GM12865 (cell line): ENCODE data around the gene PJA1.

Experiments used
- DNase-seq: peaks from one replicate; pipeline ENCODE4 v3.0.0; 2010; ENCODE audit warnings: low read depth
- H3K4me3 ChIP-seq: 2 replicates; pipeline ENCODE4 v1.5.1; 2011; ENCODE audit warnings: mild to moderate bottlenecking, low read depth, low read length, control low read depth
- CTCF ChIP-seq: IDR thresholded peaks from 2 replicates; pipeline ENCODE4 v1.5.1; 2011; ENCODE audit warnings: low read length, control low read depth, low read depth, inconsistent platforms; ENCODE audit not compliant: insufficient read depth; ENCODE audit errors: missing control alignments

PJA1 gene

GRCh38 chrX:69140837-69141236 lies 24.4 kb downstream of the PJA1 start:
- TF ChIP-seq CTCF: no peak
- no peak overlapping the region for H3K4me3 ChIP-seq
- no peak for DNase-seq

- TF ChIP-seq CTCF: no peak
- DNase-seq: no peak
- H3K4me3 ChIP-seq: no peak overlapping the region
Observed at GRCh38 chrX:69139516-69139915, 25.7 kb downstream of the PJA1 start.

- H3K4me3 ChIP-seq: no peak overlapping the region
- no peak for TF ChIP-seq CTCF
- DNase-seq: no peak
Observed at GRCh38 chrX:69138512-69138911, 26.7 kb downstream of the PJA1 start.

- H3K4me3 ChIP-seq: no peak overlapping the region
- no peak for DNase-seq
- TF ChIP-seq CTCF: no peak
Observed at GRCh38 chrX:69138118-69138390, 27.2 kb downstream of the PJA1 start.

GRCh38 chrX:69137371-69138117 lies 27.7 kb downstream of the PJA1 start:
- DNase-seq: no peak
- no peak for TF ChIP-seq CTCF
- H3K4me3 ChIP-seq: no peak overlapping the region

GRCh38 chrX:69136546-69137331 lies 28.5 kb downstream of the PJA1 start:
- no peak overlapping the region for H3K4me3 ChIP-seq
- DNase-seq: no peak
- no peak for TF ChIP-seq CTCF

GRCh38 chrX:69133921-69134542 lies 31.2 kb downstream of the PJA1 start:
- DNase-seq: peak; percentile 13
- no peak overlapping the region for H3K4me3 ChIP-seq
- peak; percentile 25 for TF ChIP-seq CTCF
